Stimulated activated CD8-positive, alpha-beta memory T cell treated with anti-CD3 and anti-CD28 coated beads, Interleukin-12 subunit alpha, Interleukin-12 subunit beta, amount 100 ng/mL, for 24 hours (primary cell): ENCODE measurements around the gene NFASC.

ENCODE experiments used
- DNase-seq: peaks from one replicate; pipeline ENCODE4 v3.0.0-alpha.2; 2020; ENCODE audit errors: extremely low read depth

NFASC gene

GRCh38 chr1:204983136-204983535, 112.5 kb downstream of the NFASC start:
- no peak for DNase-seq

DNA sequence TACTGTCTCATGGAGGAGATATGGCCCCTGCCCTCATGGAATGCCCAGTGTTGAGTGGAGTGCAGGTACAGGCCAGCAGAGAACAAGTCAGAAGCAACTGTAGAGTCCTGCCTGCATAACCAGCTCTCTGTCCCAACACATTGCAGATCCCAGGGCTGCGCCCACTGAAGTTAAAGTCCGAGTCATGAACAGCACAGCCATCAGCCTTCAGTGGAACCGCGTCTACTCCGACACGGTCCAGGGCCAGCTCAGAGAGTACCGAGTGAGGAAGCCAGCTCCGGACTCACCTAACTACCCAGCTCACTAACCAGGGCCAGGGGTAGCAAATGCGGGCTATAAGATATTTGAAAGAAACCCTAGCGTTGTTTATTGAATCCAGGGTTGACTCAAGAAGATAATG, 113.2 kb downstream of the NFASC start:
- DNase-seq: no peak

- DNase-seq: no peak
Observed at GRCh38 chr1:204984499-204984898, 113.8 kb downstream of the NFASC start.

GRCh38 chr1:204986181-204986580, 115.5 kb downstream of the NFASC start:
- DNase-seq: no peak

GRCh38 chr1:204987689-204988088, 117.0 kb downstream of the NFASC start:
- DNase-seq: no peak

GRCh38 chr1:204988196-204988595, 117.5 kb downstream of the NFASC start:
- DNase-seq: no peak

DNA sequence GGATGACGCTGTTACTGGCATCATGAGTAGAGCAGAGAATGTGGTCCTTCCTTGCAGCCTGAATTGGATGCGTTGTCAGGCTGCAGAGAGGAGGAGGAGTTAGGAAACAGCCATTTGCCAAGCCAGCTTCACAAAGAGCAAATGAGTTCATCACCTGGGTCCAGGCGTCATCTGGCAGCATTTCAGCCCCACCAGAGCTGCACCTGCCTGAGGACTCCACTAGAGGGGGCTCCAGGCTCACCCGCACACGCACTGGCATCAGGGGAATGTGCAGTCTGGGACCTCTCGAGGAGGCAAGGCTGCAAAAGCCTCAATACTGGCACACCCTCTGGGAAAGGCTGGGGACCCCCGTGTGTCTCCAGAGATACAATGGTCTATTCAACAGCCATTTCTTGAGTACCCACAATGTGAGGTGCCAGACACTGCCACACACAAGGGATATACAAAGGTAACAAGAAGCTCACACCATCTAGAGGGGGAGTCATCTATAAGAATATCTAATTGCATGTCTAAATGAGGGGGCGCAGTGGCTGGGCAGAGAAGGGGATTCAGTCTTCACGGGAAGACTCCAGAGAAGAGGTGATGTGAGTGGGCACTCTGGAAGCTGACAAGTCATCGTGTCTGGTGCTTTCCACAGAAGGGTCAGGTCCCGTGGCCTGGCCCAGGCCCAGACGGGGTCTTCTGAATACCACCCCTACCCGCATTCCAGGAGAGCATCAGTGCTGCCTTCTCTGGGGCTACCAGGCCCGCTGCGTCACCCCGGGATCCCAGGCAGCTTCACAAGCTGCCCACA, 118.8 kb downstream of the NFASC start:
- no peak for DNase-seq

DNA sequence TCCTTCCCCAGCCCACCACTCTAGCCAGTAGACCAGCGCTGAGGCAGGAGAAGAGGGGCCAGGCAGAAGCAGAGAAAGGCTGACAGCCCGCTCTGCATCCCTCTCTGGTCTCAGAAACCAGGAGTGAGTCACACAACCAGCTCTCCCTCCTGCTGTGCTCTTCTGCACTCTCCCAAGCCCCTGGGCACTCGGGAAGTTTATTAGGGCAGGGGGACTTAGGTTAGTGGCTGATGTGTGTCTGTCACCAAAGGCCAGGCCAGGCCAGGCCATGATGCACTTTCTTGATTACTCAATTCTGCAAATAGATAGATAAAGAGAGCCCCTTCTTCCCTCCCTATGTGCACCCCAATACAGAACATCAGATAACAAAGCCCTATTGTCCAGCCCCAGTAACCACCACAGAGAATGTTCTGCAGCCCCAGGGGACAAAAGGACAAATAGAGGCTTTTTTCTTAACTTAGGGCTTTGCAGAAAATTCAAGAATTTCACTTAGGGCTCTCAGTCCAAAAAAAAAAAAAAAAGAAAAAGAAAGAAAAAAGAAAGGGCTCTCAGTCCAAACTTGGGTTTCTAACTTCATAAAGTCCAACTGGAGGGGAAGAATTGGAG, 119.5 kb downstream of the NFASC start:
- no peak for DNase-seq

DNA sequence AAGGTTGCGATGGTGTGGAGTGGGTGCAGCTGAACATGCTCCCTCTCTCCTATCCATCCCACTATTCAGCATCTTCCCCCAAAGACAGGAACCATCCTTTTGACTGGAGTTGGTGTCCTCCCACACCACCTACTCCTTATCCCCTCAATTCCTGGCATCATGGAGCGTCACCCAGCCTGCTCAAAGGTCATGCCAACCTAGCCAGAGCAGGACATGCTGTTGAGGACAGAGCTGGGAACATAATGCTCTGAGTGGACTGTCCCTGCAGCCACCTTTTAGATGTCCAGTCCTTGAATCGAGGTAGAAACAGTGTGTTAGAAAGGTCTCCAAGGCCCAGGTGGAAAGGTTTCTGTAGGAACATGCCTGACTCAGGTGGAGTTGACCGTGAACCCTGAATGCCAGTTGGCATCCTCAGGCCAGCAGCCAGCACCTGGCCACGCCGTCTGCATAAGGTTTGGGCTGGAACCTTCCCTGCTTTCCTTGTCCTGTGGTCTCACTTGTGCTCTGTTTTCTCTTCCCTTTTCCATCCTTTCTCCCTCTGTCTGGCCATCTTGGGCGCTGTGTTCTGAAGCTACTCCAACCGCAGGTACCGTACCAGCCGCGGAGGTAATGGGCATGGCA, 120.2 kb downstream of the NFASC start:
- DNase-seq: no peak

GRCh38 chr1:204991342-204991844, 120.7 kb downstream of the NFASC start:
- DNase-seq: no peak

- DNase-seq: no peak
Observed at GRCh38 chr1:204992201-204992997, 121.7 kb downstream of the NFASC start.

GRCh38 chr1:204992998-204993314, 122.3 kb downstream of the NFASC start:
- no peak for DNase-seq

- DNase-seq: no peak
Observed at GRCh38 chr1:204994086-204994862, 123.6 kb downstream of the NFASC start.

DNA sequence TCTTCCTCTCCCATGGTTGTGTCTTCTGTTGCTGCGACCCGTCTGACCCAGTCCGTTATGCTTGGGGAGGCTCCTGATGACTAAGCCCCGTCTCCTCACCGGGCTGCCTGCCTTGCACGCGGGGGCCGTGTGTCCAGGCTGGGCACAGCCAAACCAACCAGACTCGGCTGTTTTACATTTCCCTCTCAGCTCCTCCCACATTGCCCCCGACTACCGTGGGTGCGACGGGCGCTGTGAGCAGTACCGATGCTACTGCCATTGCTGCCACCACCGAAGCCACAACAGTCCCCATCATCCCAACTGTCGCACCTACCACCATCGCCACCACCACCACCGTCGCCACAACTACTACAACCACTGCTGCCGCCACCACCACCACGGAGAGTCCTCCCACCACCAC, 126.3 kb downstream of the NFASC start:
- no peak for DNase-seq

GRCh38 chr1:204997591-204998355, 127.1 kb downstream of the NFASC start:
- DNase-seq: no peak

- DNase-seq: no peak
Observed at GRCh38 chr1:205001162-205001561, 130.5 kb downstream of the NFASC start.

DNA sequence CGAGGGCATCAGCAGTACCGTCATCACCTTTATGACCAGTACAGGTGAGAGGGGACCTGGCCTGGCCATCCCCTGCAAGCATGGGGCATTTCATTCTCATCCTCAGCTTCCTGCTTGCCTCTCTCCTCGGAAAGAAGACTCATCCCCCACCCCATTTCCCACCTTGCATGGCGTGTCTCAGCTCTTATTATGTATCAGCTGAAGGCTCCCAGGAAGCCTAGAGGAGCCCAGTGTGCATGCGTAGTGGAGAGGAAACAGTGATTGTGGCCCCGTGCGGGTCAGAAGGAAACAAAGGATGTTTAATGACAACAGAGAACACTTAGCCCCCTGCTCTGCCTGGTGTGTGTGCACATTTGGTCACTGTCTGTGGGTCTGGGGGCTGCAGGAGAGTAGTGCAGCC, 132.0 kb downstream of the NFASC start:
- DNase-seq: no peak

GRCh38 chr1:205003358-205004131, 132.9 kb downstream of the NFASC start:
- no peak for DNase-seq

GRCh38 chr1:205004351-205004750, 133.7 kb downstream of the NFASC start:
- no peak for DNase-seq

DNA sequence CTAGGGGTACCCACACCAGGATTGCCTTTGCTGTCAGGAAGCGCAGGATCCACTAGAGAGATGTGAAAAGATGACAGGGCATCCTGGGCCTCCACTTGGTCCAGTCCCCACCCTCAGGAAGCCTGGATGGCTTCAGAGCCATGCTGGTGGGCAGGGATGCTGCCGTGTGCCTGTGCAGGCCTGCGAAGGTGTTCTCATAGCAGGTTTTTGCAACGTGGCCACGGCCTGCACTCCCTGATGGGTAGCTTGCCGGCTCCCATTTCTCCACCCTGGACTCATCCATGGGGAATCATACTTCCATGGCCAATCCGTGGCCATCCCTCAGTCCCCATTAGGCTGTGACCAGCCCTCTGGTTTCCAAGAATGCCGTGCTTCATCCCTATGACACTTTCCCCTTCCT, 138.2 kb downstream of the NFASC start:
- no peak for DNase-seq
